GM15510 (cell line): ENCODE measurements around the gene FBLIM1.

Experiments used
- POLR2A ChIP-seq: IDR thresholded peaks from 3 replicates; pipeline ENCODE4 v1.6.1; 2011; ENCODE audit warnings: borderline replicate concordance; ENCODE audit not compliant: insufficient read length; ENCODE audit errors: extremely low read depth

FBLIM1 gene

GRCh38 chr1:15833069-15833679 lies 74.6 kb downstream of the FBLIM1 start:
- no peak for TF ChIP-seq POLR2A

GRCh38 chr1:15833842-15834405 lies 75.3 kb downstream of the FBLIM1 start:
- TF ChIP-seq POLR2A = no peak

- peak; percentile 69 for TF ChIP-seq POLR2A
These were observed 76.0 kb downstream of the FBLIM1 start for GRCh38 chr1:15834406-15835204.

DNA sequence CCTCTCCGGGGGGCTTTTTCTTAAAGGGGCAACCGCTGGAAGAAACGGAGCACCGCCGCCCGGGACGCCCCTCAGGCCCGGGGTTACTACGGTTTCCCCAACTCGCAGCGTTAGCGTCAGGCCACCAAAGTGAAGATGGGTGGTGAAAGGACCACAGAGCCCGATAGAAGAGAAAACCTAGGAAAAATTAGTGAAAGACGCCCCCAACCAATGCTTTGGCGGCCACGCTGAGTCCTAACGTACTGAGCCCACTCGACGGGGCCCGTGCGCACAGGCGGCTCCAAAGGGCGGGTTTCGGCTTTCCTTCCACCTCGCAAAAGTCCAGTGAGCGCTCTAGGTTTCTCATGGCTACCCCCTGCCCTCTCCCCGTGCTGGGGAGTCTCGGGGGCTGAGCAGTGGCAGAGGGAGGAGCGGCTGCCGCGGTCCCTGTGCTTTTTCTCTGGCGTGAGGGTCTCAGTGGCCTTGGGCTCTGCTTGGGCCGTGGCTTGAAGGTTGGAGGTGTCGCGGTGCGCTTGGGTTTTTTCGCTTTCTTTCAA lies 76.7 kb downstream of the FBLIM1 start:
- TF ChIP-seq POLR2A = peak; percentile 13

DNA sequence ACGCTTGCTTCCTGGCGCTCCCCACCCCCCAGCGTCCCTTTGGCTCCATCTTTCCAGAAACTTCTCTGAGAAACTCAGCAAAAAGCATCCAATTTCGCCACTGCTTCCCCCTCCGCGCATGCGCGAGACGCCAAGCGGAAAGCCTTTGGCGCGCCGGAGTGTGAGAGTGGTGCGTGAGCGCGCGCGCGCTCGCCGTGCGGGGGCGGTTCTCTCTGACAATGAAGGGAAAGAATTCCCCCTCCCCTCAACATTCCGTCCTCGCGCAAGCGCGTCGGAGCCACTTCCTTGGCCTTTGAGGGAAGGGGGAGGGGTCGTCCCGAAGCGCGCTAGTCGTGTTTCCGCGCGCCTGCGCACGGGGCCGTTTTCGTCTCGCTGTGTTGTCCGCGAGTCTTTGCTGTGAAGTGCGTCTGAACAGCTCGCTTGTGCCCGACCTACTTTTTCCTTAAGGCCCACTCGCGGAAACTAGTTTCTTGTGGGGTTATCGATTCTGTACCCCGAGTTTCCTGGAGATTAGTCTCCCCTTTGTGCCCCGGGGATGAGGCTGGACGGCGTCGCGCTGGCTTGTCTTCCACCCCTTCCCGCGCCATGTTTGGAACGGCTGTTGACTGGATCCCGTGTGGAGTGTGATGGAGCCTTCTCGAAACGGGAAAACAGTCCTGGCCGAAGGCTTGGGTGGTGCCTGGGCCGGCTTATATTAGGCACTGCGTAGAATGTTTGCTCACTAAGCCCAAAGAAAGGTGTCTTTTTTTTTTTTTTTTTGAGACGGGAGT lies 77.3 kb downstream of the FBLIM1 start:
- TF ChIP-seq POLR2A = peak; percentile 68
